Upper lobe of right lung (tissue), 1 donor: ENCODE data around the gene SPAG16. TPM values are rescaled to one million over a fixed set of nuclear protein-coding genes. Genes with fewer than 3 reads are reported as not detected.

Source experiments
- ATAC-seq: fragments of 200-7000 bp; cut with Tn5 transposase; one replicate; pipeline ENCODE4 v1.9.1; 2020; ENCODE audit warnings: mild to moderate bottlenecking, moderate library complexity
- DNase-seq: peaks from one replicate; pipeline ENCODE4 v3.0.0-alpha.2; 2020
- H3K27ac ChIP-seq: fragments of 200-600 bp; one replicate; pipeline ENCODE4 v1.8.0; 2022
- H3K27me3 ChIP-seq: fragments of 200-600 bp; one replicate; pipeline ENCODE4 v1.8.0; 2022; ENCODE audit warnings: mild to moderate bottlenecking
- H3K36me3 ChIP-seq: fragments of 200-600 bp; one replicate; pipeline ENCODE4 v1.8.0; 2022
- H3K4me1 ChIP-seq: fragments of 200-600 bp; one replicate; pipeline ENCODE4 v1.8.0; 2022
- H3K4me3 ChIP-seq: fragments of 200-600 bp; one replicate; pipeline ENCODE4 v1.8.0; 2022; ENCODE audit warnings: mild to moderate bottlenecking
- H3K9me3 ChIP-seq: fragments of 200-600 bp; one replicate; pipeline ENCODE4 v1.8.0; 2022
- intact Hi-C: fragments of 100-400 bp; cut with DNase I; formaldehyde crosslinking; loops from one replicate; pipeline ENCODE4 v1.11.0; 2022
- microRNA-seq: library from miRNA; unstranded; fragments of <30 nt; microRNA quantifications from one replicate; pipeline ENCODE4 v1.2.0, GENCODE V29; 2020; ENCODE audit warnings: borderline microRNAs expressed
- total RNA-seq: library from RNA; stranded (reverse); fragmentation: NEBNext Ultra II Directional; extraction: Animal tissue kit (Norgen Biotek cat#: 25700); gene quantifications from one replicate; pipeline ENCODE4 v1.2.1, GENCODE V29; 2021
- TF ChIP-seq, protein P1 (sequence below): fragments of 200-600 bp; IDR thresholded peaks from one replicate; pipeline ENCODE4 v1.8.0; 2022; ENCODE audit warnings: antibody characterized with exemption
- donor health status: DM: no; HTN: yes; CAD: no; lungs with severe emphysema.

The SPAG16 gene
- total RNA-seq, 1 donor from 2014 or later = 11.6 TPM

GRCh38 chr2:214436470-214436869, 1152.2 kb downstream of the SPAG16 start:
- no peaks in the 10 kb centered on the region for H3K36me3 ChIP-seq
- intact Hi-C loops = no loop called here
- H3K4me3 ChIP-seq = no peak overlapping the region
- H3K27me3 ChIP-seq = no peaks in the 10 kb centered on the region
- no peak for DNase-seq
- H3K4me1 ChIP-seq = no peaks in the 10 kb centered on the region
- H3K9me3 ChIP-seq = no peaks in the 10 kb centered on the region
- no peak for ATAC-seq
- TF ChIP-seq, protein P1, sequence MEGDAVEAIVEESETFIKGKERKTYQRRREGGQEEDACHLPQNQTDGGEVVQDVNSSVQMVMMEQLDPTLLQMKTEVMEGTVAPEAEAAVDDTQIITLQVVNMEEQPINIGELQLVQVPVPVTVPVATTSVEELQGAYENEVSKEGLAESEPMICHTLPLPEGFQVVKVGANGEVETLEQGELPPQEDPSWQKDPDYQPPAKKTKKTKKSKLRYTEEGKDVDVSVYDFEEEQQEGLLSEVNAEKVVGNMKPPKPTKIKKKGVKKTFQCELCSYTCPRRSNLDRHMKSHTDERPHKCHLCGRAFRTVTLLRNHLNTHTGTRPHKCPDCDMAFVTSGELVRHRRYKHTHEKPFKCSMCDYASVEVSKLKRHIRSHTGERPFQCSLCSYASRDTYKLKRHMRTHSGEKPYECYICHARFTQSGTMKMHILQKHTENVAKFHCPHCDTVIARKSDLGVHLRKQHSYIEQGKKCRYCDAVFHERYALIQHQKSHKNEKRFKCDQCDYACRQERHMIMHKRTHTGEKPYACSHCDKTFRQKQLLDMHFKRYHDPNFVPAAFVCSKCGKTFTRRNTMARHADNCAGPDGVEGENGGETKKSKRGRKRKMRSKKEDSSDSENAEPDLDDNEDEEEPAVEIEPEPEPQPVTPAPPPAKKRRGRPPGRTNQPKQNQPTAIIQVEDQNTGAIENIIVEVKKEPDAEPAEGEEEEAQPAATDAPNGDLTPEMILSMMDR = no peak
- no peak overlapping the region for H3K27ac ChIP-seq

DNA sequence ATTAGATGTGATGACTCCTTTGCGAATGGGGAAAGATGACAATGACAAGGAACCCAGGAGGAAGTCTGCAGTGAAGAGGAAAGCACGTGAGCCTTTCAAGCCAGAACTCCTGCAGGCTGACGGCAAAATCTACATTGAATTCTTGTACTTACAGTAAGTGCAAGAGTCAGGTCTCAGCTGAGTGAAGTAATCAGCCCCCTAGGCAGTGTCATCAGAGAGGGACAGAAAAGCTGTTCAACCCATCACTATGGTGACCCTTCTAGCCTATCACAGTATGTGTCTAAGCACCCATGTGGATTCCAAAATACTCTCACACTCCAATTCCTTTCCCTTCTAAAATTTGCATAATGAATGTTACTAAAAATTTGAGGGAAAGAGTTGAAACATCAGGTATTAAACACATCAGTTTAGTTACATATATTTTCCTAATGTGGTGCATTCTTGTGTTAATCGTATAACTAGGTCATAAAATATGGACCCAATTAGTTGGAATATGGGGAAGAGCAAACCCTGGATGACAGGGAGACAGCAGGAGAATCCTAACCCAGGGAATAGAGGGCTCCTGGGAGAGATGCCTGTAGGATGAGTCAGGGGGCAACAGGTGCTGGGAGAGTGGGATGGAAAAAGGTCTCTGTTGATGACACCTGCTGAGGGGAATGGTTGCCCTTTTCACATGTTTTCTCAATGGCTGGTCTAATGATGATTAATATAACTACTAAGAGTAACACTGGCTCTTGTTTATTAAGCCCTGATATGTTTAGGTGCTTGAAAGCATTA, 1166.0 kb downstream of the SPAG16 start:
- H3K36me3 ChIP-seq = no peaks in the 10 kb centered on the region
- H3K9me3 ChIP-seq = no peaks in the 10 kb centered on the region
- intact Hi-C loops = no loop called here
- no peak overlapping the region for H3K27ac ChIP-seq
- DNase-seq = no peak
- H3K4me3 ChIP-seq = no peak overlapping the region
- H3K27me3 ChIP-seq = no peaks in the 10 kb centered on the region
- TF ChIP-seq, protein P1 = no peak
- ATAC-seq = no peak
- no peaks in the 10 kb centered on the region for H3K4me1 ChIP-seq

GRCh38 chr2:214451516-214452275, 1167.4 kb downstream of the SPAG16 start:
- intact Hi-C loops = no loop called here
- TF ChIP-seq, protein P1 = no peak
- Histone ChIP-seq H3K36me3 (no peaks in the 10 kb centered on the region), H3K27ac (no peak overlapping the region), H3K9me3 (no peaks in the 10 kb centered on the region), H3K27me3 (no peaks in the 10 kb centered on the region), H3K4me1 (no peaks in the 10 kb centered on the region), H3K4me3 (no peak overlapping the region)
- DNase-seq (no peak), ATAC-seq (no peak)

Small RNAs within 50 kb of the gene (microRNA-seq; reads per million reads assigned to microRNA genes)
- gene MIR4438 = not detected

Other genes with a start within 250 kb of the SPAG16 start
- gene IKZF2, start 132.9 kb upstream of the SPAG16 start, total RNA-seq = 16.4 TPM